OCI-LY1 (cell line): ENCODE results near the gene JPH2.

ENCODE experiments used
- H2AFZ ChIP-seq: fragments of 200-600 bp; sonication (generic), shearing (Covaris generic); 2 replicates; pipeline ENCODE4 v1.6.0; 2014; ENCODE audit warnings: antibody characterized with exemption, mild to moderate bottlenecking, low read length
- H3F3A ChIP-seq: fragments of 200-600 bp; sonication (generic), shearing (Covaris generic); 2 replicates; pipeline ENCODE4 v1.6.0; 2014; ENCODE audit warnings: mild to moderate bottlenecking, antibody characterized with exemption, low read length, moderate library complexity; ENCODE audit not compliant: insufficient read depth
- H3K27ac ChIP-seq: fragments of 200-600 bp; sonication (generic); 2 replicates; pipeline ENCODE4 v1.5.1; 2014; ENCODE audit warnings: low read length, mixed run types, mild to moderate bottlenecking, low read depth; ENCODE audit not compliant: poor library complexity, severe bottlenecking
- H3K27me3 ChIP-seq: fragments of 200-600 bp; sonication (generic); 2 replicates; pipeline ENCODE4 v1.6.0; 2014; ENCODE audit warnings: antibody characterized with exemption, mild to moderate bottlenecking, low read length, moderate library complexity; ENCODE audit not compliant: insufficient read depth
- H3K36me3 ChIP-seq: fragments of 200-600 bp; sonication (generic); 2 replicates; pipeline ENCODE4 v1.6.1; 2014; ENCODE audit warnings: mild to moderate bottlenecking, antibody characterized with exemption, low read length, moderate library complexity, mixed read lengths; ENCODE audit not compliant: insufficient read depth
- H3K4me1 ChIP-seq: fragments of 200-600 bp; sonication (generic); 2 replicates; pipeline ENCODE4 v1.5.1; 2014; ENCODE audit warnings: mild to moderate bottlenecking, low read length, moderate library complexity; ENCODE audit not compliant: insufficient read depth, severe bottlenecking
- H3K4me2 ChIP-seq: fragments of 200-600 bp; sonication (generic), shearing (Covaris generic); 2 replicates; pipeline ENCODE4 v1.6.1; 2014; ENCODE audit warnings: low read length
- H3K4me3 ChIP-seq: fragments of 200-600 bp; sonication (generic); 2 replicates; pipeline ENCODE4 v1.5.1; 2014; ENCODE audit warnings: low read length, low read depth, mild to moderate bottlenecking, mixed read lengths; ENCODE audit not compliant: poor library complexity, severe bottlenecking
- H3K79me2 ChIP-seq: fragments of 200-600 bp; shearing (Covaris generic); 2 replicates; pipeline ENCODE4 v1.6.1; 2016; ENCODE audit warnings: mixed run types, low read length, mixed read lengths; ENCODE audit not compliant: insufficient read depth
- H3K9ac ChIP-seq: fragments of 200-600 bp; sonication (generic), shearing (Covaris generic); 2 replicates; pipeline ENCODE4 v1.6.1; 2014; ENCODE audit warnings: mild to moderate bottlenecking, low read length, mixed read lengths
- H3K9me2 ChIP-seq: fragments of 200-600 bp; sonication (generic), shearing (Covaris generic); 2 replicates; pipeline ENCODE4 v1.6.1; 2014; ENCODE audit warnings: low read depth, mild to moderate bottlenecking, low read length, mixed read lengths
- H3K9me3 ChIP-seq: fragments of 200-600 bp; shearing (Covaris generic); 2 replicates; pipeline ENCODE4 v1.6.1; 2014; ENCODE audit warnings: low read length, mixed read lengths
- H4K20me1 ChIP-seq: fragments of 200-600 bp; sonication (generic), shearing (Covaris generic); 2 replicates; pipeline ENCODE4 v1.6.0; 2016; ENCODE audit warnings: mild to moderate bottlenecking, low read length; ENCODE audit not compliant: insufficient read depth
- EZH2 ChIP-seq: fragments of 200-600 bp; sonication (generic), shearing (Covaris generic); IDR thresholded peaks from 2 replicates; pipeline ENCODE4 v1.8.0; 2017; ENCODE audit warnings: borderline replicate concordance, mixed run types, mild to moderate bottlenecking, antibody characterized with exemption, low read length, moderate library complexity, mixed read lengths
- TF ChIP-seq, protein P1 (sequence below): fragments of 200-600 bp; sonication (generic), shearing (Covaris generic); IDR thresholded peaks from 2 replicates; pipeline ENCODE4 v1.5.1; 2017; ENCODE audit warnings: mild to moderate bottlenecking, antibody characterized with exemption, low read length, moderate library complexity, mixed read lengths

The JPH2 gene

DNA sequence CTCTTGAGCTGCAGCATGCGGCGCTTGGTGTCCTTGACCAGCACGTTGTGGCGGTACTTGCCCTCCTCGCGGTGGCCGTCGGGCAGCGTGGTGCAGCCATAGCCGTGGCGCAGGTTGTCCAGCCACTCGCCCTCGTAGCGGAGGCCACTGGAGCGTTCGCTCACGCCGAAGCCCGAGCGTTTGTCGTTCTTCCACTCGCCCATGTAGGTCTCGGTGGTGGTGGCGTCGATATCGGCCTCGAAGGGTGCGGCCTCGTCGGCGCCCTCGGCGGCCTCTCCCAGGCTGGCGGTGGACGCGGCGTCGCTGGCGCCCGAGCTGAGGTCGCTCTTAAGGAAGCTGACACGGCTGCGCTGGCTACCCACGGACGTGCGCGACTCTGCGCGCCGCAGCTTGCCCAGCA lies 27.3 kb downstream of the JPH2 start:
- Histone ChIP-seq H3K9ac (no peak overlapping the region), H3K9me3 (no peaks in the 10 kb centered on the region), H3K27ac (no peak overlapping the region), H3K79me2 (no peaks in the 10 kb centered on the region), H3K4me2 (no peak overlapping the region), H3K36me3 (no peaks in the 10 kb centered on the region), H4K20me1 (no peaks in the 10 kb centered on the region), H3K27me3 (no peaks in the 10 kb centered on the region), H3K9me2 (no peaks in the 10 kb centered on the region), H3K4me1 (no peaks in the 10 kb centered on the region), H2AFZ (no peak overlapping the region), H3K4me3 (no peak overlapping the region), H3F3A (no peaks in the 10 kb centered on the region)
- TF ChIP-seq, protein P1, sequence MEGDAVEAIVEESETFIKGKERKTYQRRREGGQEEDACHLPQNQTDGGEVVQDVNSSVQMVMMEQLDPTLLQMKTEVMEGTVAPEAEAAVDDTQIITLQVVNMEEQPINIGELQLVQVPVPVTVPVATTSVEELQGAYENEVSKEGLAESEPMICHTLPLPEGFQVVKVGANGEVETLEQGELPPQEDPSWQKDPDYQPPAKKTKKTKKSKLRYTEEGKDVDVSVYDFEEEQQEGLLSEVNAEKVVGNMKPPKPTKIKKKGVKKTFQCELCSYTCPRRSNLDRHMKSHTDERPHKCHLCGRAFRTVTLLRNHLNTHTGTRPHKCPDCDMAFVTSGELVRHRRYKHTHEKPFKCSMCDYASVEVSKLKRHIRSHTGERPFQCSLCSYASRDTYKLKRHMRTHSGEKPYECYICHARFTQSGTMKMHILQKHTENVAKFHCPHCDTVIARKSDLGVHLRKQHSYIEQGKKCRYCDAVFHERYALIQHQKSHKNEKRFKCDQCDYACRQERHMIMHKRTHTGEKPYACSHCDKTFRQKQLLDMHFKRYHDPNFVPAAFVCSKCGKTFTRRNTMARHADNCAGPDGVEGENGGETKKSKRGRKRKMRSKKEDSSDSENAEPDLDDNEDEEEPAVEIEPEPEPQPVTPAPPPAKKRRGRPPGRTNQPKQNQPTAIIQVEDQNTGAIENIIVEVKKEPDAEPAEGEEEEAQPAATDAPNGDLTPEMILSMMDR, result no peak
- no peak for TF ChIP-seq EZH2

DNA sequence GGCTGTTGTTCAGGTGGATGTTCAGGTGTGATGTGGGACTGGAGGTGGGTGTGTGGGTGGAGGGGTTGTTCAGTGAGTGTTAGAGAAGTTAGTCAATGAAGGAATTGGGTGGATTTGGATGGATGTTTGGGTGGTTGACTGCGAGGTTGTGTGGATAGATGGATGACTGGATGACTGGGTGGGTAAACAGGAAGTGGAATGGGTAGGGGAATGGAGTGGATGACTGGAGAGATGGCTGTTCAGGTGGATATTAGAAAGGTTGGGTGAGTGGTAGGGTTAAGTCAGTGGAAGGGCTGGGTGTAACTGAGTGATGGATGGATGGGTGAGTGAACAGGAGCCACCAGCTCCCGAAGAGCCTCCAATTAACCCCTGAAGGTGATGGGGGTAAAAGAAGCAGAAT lies 27.9 kb downstream of the JPH2 start:
- Histone ChIP-seq H2AFZ (no peak overlapping the region), H3K9ac (no peak overlapping the region), H3K4me1 (no peaks in the 10 kb centered on the region), H3F3A (no peaks in the 10 kb centered on the region), H3K36me3 (no peaks in the 10 kb centered on the region), H3K4me2 (no peak overlapping the region), H3K9me2 (no peaks in the 10 kb centered on the region), H3K79me2 (no peaks in the 10 kb centered on the region), H4K20me1 (no peaks in the 10 kb centered on the region), H3K27ac (no peak overlapping the region), H3K27me3 (no peaks in the 10 kb centered on the region), H3K4me3 (no peak overlapping the region), H3K9me3 (no peaks in the 10 kb centered on the region)
- TF ChIP-seq, protein P1, result no peak
- no peak for TF ChIP-seq EZH2

- no peak overlapping the region for H3K4me2 ChIP-seq
- no peaks in the 10 kb centered on the region for H4K20me1 ChIP-seq
- H3F3A ChIP-seq, result no peaks in the 10 kb centered on the region
- H3K9ac ChIP-seq, result no peak overlapping the region
- H2AFZ ChIP-seq, result no peak overlapping the region
- no peaks in the 10 kb centered on the region for H3K27me3 ChIP-seq
- no peaks in the 10 kb centered on the region for H3K79me2 ChIP-seq
- no peaks in the 10 kb centered on the region for H3K9me2 ChIP-seq
- no peaks in the 10 kb centered on the region for H3K36me3 ChIP-seq
- H3K27ac ChIP-seq, result no peak overlapping the region
- no peaks in the 10 kb centered on the region for H3K4me1 ChIP-seq
- H3K9me3 ChIP-seq, result no peaks in the 10 kb centered on the region
- H3K4me3 ChIP-seq, result no peak overlapping the region
- TF ChIP-seq, protein P1, result no peak
- no peak for TF ChIP-seq EZH2
Measured at GRCh38 chr20:44157061-44157460, 29.9 kb downstream of the JPH2 start.
